SK-N-MC (cell line): ENCODE measurements around the gene CFAP299.

Experiments
- EZH2 ChIP-seq: fragments of 200-600 bp; sonication (generic); IDR thresholded peaks from one replicate; pipeline ENCODE4 v1.6.1; 2017; ENCODE audit warnings: antibody characterized with exemption
- POLR2AphosphoS5 ChIP-seq: IDR thresholded peaks from 2 replicates; pipeline ENCODE4 v1.6.1; 2012; ENCODE audit warnings: mild to moderate bottlenecking, low read depth, low read length, borderline replicate concordance

DNA sequence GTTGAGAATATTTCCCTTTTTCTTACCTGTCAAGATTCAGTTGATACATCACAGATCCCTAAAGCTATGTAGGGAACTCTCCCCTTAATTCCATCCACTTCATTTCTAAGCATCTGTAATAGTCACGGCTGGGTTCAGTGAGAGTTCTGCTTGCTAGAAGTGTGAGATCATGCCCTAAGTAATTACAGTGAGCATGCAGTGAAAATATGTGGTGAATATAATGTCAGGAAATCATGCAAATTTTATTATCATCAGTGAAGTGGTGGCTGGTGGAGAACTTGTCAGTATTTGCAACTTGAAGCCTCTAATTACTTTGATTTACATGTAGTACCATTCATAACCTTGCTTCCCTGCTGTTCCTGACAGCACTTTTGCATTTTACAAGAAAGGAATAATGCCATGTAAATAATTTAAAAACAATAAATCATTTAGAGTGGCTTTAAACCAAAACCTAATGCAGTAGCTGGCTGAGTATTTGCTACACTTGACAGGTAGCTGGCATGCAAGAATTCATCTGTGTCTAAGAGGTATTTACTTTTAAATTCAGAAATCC, 28.3 kb upstream of the CFAP299 start:
- TF ChIP-seq POLR2AphosphoS5, result peak; percentile 87; the same call in 1 of the 2 replicates
- no peak for TF ChIP-seq EZH2
